Liver (tissue), 9 donors: ENCODE results near the gene CYFIP2. TPM values are rescaled to one million over a fixed set of nuclear protein-coding genes. Genes with fewer than 3 reads are reported as not detected.

ENCODE experiments used
- DNase-seq: peaks from one replicate; pipeline ENCODE4 v3.0.0-alpha.2; 2017; ENCODE audit warnings: low spot score
- H3K27ac ChIP-seq, 2 donors: one replicate each; pipeline ENCODE4 v1.7.0; 2013; ENCODE audit warnings: inconsistent platforms in 2 of 2, low read length in 2 of 2, control low read depth in 1 of 2, low read depth in 1 of 2, mild to moderate bottlenecking in 1 of 2
- H3K27me3 ChIP-seq, 4 donors: one replicate each; pipeline versions ENCODE4 v1.6.1 to v1.7.0; 2013; ENCODE audit warnings: low read length in 3 of 4, inconsistent platforms in 1 of 4, mild to moderate bottlenecking in 1 of 4, moderate library complexity in 1 of 4; ENCODE audit not compliant: control insufficient read depth in 4 of 4, insufficient read depth in 4 of 4
- H3K36me3 ChIP-seq, 4 donors: one replicate each; pipeline versions ENCODE4 v1.6.1 to v1.7.0; 2013; ENCODE audit warnings: low read length in 3 of 4, mild to moderate bottlenecking in 3 of 4, low read depth in 1 of 4, moderate library complexity in 1 of 4; ENCODE audit not compliant: control insufficient read depth in 4 of 4, insufficient read depth in 3 of 4
- H3K4me1 ChIP-seq, 4 donors: one replicate each; pipeline versions ENCODE4 v1.6.1 to v1.7.0; 2013; ENCODE audit warnings: low read length in 3 of 4, mild to moderate bottlenecking in 3 of 4, moderate library complexity in 1 of 4; ENCODE audit not compliant: control insufficient read depth in 4 of 4, insufficient read depth in 4 of 4
- H3K4me3 ChIP-seq, 3 donors: one replicate each; pipeline versions ENCODE4 v1.6.1 to v1.7.0; 2013; ENCODE audit warnings: low read length in 3 of 3, control low read depth in 1 of 3, low read depth in 1 of 3, mild to moderate bottlenecking in 1 of 3
- H3K9ac ChIP-seq, 2 donors: one replicate each; pipeline ENCODE4 v1.7.0; 2013; ENCODE audit warnings: low read length in 2 of 2, mild to moderate bottlenecking in 2 of 2, moderate library complexity in 2 of 2, control low read depth in 1 of 2, low read depth in 1 of 2
- H3K9me3 ChIP-seq, 4 donors: one replicate each; pipeline versions ENCODE4 v1.6.1 to v1.7.0; 2013; ENCODE audit warnings: low read length in 3 of 4; ENCODE audit not compliant: control insufficient read depth in 4 of 4
- EGR1 ChIP-seq, 2 donors: IDR thresholded peaks; 2 replicates each; pipeline ENCODE4 v1.6.1; 2016 to 2018; ENCODE audit warnings: antibody characterized with exemption in 2 of 2, low read depth in 2 of 2
- FOXA1 ChIP-seq: IDR thresholded peaks from 2 replicates; pipeline ENCODE4 v1.6.1; 2016; ENCODE audit warnings: antibody characterized with exemption
- FOXA2 ChIP-seq: IDR thresholded peaks from 2 replicates; pipeline ENCODE4 v1.6.1; 2016; ENCODE audit warnings: antibody characterized with exemption
- HNF4A ChIP-seq, 2 donors: conservative IDR thresholded peaks; 2 replicates each; pipeline ENCODE4 v1.6.1; 2016; ENCODE audit warnings: antibody characterized with exemption in 2 of 2, mild to moderate bottlenecking in 2 of 2
- HNF4G ChIP-seq: IDR thresholded peaks from 2 replicates; pipeline ENCODE4 v1.6.1; 2016; ENCODE audit warnings: antibody characterized with exemption
- JUND ChIP-seq, 2 donors: IDR thresholded peaks; 2 replicates each; pipeline ENCODE4 v1.6.1; 2016; ENCODE audit warnings: antibody characterized with exemption in 2 of 2
- NR2F2 ChIP-seq: IDR thresholded peaks from 2 replicates; pipeline ENCODE4 v1.6.1; 2016; ENCODE audit warnings: antibody characterized with exemption
- SP1 ChIP-seq: IDR thresholded peaks from 2 replicates; pipeline ENCODE4 v1.6.1; 2018; ENCODE audit warnings: antibody characterized with exemption, mild to moderate bottlenecking
- WGBS: extraction: QIAGEN DNeasy Blood & Tissue Kit; methylation state at CpG from one replicate; pipeline ENCODE4 v1.1.7; 2013; 5-methylcytosine and 5-hydroxymethylcytosine counted together
- polyA plus RNA-seq, 2 donors: library from polyadenylated mRNA; stranded (reverse) in 1 of 2; unstranded in 1 of 2; fragments of 200-250 nt in 1 of 2; fragments of >200 nt in 1 of 2; fragmentation: Nextera tagmentation in 1 of 2; extraction: Ambion mirVana in 1 of 2; gene quantifications; one replicate each; pipeline versions ENCODE4 v1.2.1 to v1.2.3, GENCODE V29; 2013 to 2015
- total RNA-seq, 2 donors: library from RNA; depleted of rRNA; stranded (reverse); fragments of >200 nt; gene quantifications; one replicate each; pipeline ENCODE4 v1.2.3, GENCODE V29; 2014
- TF ChIP-seq, protein P1 (sequence below): IDR thresholded peaks from 2 replicates; pipeline ENCODE4 v1.6.1; 2016; ENCODE audit warnings: antibody characterized with exemption
- TF ChIP-seq, protein P2 (sequence below): IDR thresholded peaks from 2 replicates; pipeline ENCODE4 v1.6.1; 2016; ENCODE audit warnings: antibody characterized with exemption
- TF ChIP-seq, protein P3 (sequence below): IDR thresholded peaks from 2 replicates; pipeline ENCODE4 v1.6.1; 2016; ENCODE audit warnings: antibody characterized with exemption
- TF ChIP-seq, protein P4 (sequence below): IDR thresholded peaks from 2 replicates; pipeline ENCODE4 v1.6.1; 2016; ENCODE audit warnings: antibody characterized with exemption, mild to moderate bottlenecking
- TF ChIP-seq, protein P5 (sequence below): fragments of 150-350 bp; IDR thresholded peaks from 2 replicates; pipeline ENCODE4 v1.5.1; 2017; ENCODE audit warnings: improper control_type of control experiment, low read depth, low read length; ENCODE audit not compliant: missing input control
- donor health status: healthy.
- donor health status: healthy.
- donor health status: healthy.
- donor health status: healthy.
- donor health status: healthy.

The CYFIP2 gene
- total and polyA plus RNA-seq, 4 donors: 12.6 to 38.9 (median 28.2) TPM

DNA sequence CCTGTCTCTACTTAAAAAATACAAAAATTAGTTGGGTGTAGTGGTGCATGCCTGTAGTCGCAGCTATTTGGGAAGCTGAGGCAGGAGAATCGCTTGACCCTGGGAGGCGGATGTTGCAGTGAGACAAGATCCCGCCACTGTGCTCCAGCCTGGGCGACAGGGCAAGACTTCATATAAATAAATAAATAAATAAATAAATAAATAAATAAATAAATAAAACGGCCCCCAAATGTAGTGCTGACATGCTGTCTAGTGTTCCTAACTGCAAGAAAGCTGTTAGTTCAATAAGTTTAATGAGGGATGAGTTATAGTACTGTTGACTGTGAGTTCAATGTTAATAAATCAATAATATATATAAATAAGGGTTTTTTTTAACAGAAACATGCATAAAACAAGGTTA is 7.5 kb upstream of the CYFIP2 start:
- Histone ChIP-seq H3K4me3 (no peak overlapping the region), H3K27ac (no peak overlapping the region), H3K9me3 (no peaks in the 10 kb centered on the region), H3K4me1 (peaks cover 0 to 3% (median 0%) of the 10 kb centered on the region in 4 donors), H3K36me3 (no peaks in the 10 kb centered on the region), H3K27me3 (no peaks in the 10 kb centered on the region), H3K9ac (no peak overlapping the region)
- no peak for DNase-seq
- TF ChIP-seq, protein P1, sequence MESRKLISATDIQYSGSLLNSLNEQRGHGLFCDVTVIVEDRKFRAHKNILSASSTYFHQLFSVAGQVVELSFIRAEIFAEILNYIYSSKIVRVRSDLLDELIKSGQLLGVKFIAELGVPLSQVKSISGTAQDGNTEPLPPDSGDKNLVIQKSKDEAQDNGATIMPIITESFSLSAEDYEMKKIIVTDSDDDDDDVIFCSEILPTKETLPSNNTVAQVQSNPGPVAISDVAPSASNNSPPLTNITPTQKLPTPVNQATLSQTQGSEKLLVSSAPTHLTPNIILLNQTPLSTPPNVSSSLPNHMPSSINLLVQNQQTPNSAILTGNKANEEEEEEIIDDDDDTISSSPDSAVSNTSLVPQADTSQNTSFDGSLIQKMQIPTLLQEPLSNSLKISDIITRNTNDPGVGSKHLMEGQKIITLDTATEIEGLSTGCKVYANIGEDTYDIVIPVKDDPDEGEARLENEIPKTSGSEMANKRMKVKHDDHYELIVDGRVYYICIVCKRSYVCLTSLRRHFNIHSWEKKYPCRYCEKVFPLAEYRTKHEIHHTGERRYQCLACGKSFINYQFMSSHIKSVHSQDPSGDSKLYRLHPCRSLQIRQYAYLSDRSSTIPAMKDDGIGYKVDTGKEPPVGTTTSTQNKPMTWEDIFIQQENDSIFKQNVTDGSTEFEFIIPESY: no peak
- 93% methylated on average over 6 of the region's 6 CpGs for WGBS

DNA sequence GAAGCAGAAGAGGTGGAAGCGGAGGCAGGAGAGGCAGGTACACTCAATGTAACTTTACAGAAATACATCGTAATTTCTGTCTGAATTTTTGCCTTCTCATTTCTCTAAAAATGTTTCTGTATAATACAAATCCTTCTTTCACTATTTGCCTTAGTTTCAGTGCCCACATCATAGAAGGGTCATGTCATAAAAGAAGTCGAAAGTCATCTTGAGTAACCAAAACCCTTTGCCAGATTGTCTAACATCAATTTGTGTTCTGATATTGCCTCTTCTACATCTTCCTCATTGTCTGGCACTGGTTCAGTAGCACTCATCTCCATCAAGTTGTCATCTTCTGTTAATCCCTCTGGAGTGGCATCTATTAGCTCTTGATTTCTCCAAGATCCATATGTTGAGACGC is 6.2 kb upstream of the CYFIP2 start:
- no peaks in the 10 kb centered on the region for H3K4me1 ChIP-seq
- H3K27ac ChIP-seq: no peak overlapping the region
- no peak for DNase-seq
- H3K9ac ChIP-seq: no peak overlapping the region
- 89% methylated on average over 4 of the region's 4 CpGs for WGBS
- no peaks in the 10 kb centered on the region for H3K9me3 ChIP-seq
- TF ChIP-seq, protein P2, sequence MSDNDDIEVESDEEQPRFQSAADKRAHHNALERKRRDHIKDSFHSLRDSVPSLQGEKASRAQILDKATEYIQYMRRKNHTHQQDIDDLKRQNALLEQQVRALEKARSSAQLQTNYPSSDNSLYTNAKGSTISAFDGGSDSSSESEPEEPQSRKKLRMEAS: no peak
- TF ChIP-seq SP1 (no peak), FOXA2 (no peak), EGR1 (IDR thresholded peaks at IDR 0.05; ENCODE audit: low read depth in 2 of 2) (no peak), JUND (IDR thresholded peaks at IDR 0.05) (no peak), NR2F2 (no peak), FOXA1 (no peak), HNF4A (conservative IDR thresholded peaks at IDR 0.05) (no peak), HNF4G (no peak)
- TF ChIP-seq, protein P3, sequence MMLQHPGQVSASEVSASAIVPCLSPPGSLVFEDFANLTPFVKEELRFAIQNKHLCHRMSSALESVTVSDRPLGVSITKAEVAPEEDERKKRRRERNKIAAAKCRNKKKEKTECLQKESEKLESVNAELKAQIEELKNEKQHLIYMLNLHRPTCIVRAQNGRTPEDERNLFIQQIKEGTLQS: no peak
- TF ChIP-seq, protein P4, sequence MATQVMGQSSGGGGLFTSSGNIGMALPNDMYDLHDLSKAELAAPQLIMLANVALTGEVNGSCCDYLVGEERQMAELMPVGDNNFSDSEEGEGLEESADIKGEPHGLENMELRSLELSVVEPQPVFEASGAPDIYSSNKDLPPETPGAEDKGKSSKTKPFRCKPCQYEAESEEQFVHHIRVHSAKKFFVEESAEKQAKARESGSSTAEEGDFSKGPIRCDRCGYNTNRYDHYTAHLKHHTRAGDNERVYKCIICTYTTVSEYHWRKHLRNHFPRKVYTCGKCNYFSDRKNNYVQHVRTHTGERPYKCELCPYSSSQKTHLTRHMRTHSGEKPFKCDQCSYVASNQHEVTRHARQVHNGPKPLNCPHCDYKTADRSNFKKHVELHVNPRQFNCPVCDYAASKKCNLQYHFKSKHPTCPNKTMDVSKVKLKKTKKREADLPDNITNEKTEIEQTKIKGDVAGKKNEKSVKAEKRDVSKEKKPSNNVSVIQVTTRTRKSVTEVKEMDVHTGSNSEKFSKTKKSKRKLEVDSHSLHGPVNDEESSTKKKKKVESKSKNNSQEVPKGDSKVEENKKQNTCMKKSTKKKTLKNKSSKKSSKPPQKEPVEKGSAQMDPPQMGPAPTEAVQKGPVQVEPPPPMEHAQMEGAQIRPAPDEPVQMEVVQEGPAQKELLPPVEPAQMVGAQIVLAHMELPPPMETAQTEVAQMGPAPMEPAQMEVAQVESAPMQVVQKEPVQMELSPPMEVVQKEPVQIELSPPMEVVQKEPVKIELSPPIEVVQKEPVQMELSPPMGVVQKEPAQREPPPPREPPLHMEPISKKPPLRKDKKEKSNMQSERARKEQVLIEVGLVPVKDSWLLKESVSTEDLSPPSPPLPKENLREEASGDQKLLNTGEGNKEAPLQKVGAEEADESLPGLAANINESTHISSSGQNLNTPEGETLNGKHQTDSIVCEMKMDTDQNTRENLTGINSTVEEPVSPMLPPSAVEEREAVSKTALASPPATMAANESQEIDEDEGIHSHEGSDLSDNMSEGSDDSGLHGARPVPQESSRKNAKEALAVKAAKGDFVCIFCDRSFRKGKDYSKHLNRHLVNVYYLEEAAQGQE: no peak
- TF ChIP-seq, protein P1: no peak
- TF ChIP-seq, protein P5, sequence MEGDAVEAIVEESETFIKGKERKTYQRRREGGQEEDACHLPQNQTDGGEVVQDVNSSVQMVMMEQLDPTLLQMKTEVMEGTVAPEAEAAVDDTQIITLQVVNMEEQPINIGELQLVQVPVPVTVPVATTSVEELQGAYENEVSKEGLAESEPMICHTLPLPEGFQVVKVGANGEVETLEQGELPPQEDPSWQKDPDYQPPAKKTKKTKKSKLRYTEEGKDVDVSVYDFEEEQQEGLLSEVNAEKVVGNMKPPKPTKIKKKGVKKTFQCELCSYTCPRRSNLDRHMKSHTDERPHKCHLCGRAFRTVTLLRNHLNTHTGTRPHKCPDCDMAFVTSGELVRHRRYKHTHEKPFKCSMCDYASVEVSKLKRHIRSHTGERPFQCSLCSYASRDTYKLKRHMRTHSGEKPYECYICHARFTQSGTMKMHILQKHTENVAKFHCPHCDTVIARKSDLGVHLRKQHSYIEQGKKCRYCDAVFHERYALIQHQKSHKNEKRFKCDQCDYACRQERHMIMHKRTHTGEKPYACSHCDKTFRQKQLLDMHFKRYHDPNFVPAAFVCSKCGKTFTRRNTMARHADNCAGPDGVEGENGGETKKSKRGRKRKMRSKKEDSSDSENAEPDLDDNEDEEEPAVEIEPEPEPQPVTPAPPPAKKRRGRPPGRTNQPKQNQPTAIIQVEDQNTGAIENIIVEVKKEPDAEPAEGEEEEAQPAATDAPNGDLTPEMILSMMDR: no peak
- no peaks in the 10 kb centered on the region for H3K36me3 ChIP-seq
- no peak overlapping the region for H3K4me3 ChIP-seq
- no peaks in the 10 kb centered on the region for H3K27me3 ChIP-seq
